ENCODE measurements around the gene PKHD1.

GRCh38 chr6:51678274-51678673 lies 409.1 kb downstream of the PKHD1 start:
- TF ChIP-seq POLR2A (IDR thresholded peaks at IDR 0.05) (no peak), CTCF (IDR thresholded peaks at IDR 0.05) (no peak), POLR2AphosphoS5 (IDR thresholded peaks at IDR 0.05; ENCODE audit: insufficient read depth in 1 of 2, low read depth in 1 of 2) (no peak)
